GM21381 (cell line): ENCODE measurements around the gene MRC2.
A peak's percentile ranks its signal among the peaks of the same experiment; 100 is the strongest.
"Not testable (repeated sequence)": the region's sequence is repeated elsewhere in the genome, so short reads cannot be mapped to it uniquely, and the experiment has no call there.

Experiments used
- ATAC-seq: cut with Tn5 transposase; IDR thresholded peaks from one replicate; pipeline ENCODE4 v1.9.1; 2021; ENCODE audit warnings: mild to moderate bottlenecking, moderate library complexity; ENCODE audit not compliant: unreplicated experiment

MRC2 gene

GRCh38 chr17:62698459-62698858 is 71.0 kb downstream of the MRC2 start:
- not testable (repeated sequence) for ATAC-seq

GRCh38 chr17:62700964-62701705 is 73.7 kb downstream of the MRC2 start:
- ATAC-seq = no peak

GRCh38 chr17:62701706-62702085 is 74.2 kb downstream of the MRC2 start:
- ATAC-seq = no peak

GRCh38 chr17:62702746-62703260 is 75.3 kb downstream of the MRC2 start:
- no peak for ATAC-seq

GRCh38 chr17:62703261-62703775 is 75.8 kb downstream of the MRC2 start:
- no peak for ATAC-seq

- peak; percentile 86 for ATAC-seq
Measured at GRCh38 chr17:62703776-62704380, 76.4 kb downstream of the MRC2 start.

GRCh38 chr17:62704381-62704971 is 77.0 kb downstream of the MRC2 start:
- ATAC-seq = no peak

- no peak for ATAC-seq
Measured at GRCh38 chr17:62705156-62705777, 77.8 kb downstream of the MRC2 start.

GRCh38 chr17:62705778-62706597 is 78.5 kb downstream of the MRC2 start:
- no peak for ATAC-seq

- ATAC-seq = no peak
Measured at GRCh38 chr17:62706598-62707424, 79.3 kb downstream of the MRC2 start.

- no peak for ATAC-seq
Measured at GRCh38 chr17:62707425-62707739, 79.9 kb downstream of the MRC2 start.

GRCh38 chr17:62708587-62708986 is 81.1 kb downstream of the MRC2 start:
- no peak for ATAC-seq

GRCh38 chr17:62712171-62712581 is 84.7 kb downstream of the MRC2 start:
- ATAC-seq = no peak

- no peak for ATAC-seq
Measured at GRCh38 chr17:62713086-62713881, 85.8 kb downstream of the MRC2 start.

GRCh38 chr17:62714016-62714777 is 86.7 kb downstream of the MRC2 start:
- ATAC-seq = no peak

GRCh38 chr17:62715882-62716390 is 88.5 kb downstream of the MRC2 start:
- no peak for ATAC-seq

GRCh38 chr17:62716834-62717588 is 89.5 kb downstream of the MRC2 start:
- no peak for ATAC-seq

- no peak for ATAC-seq
Measured at GRCh38 chr17:62717589-62717855, 90.1 kb downstream of the MRC2 start.
